Gastroesophageal sphincter (tissue), 4 donors: ENCODE measurements around the gene EEF2. TPM values are rescaled to one million over a fixed set of nuclear protein-coding genes. Genes with fewer than 3 reads are reported as not detected.
"Not testable (repeated sequence)": the region's sequence is repeated elsewhere in the genome, so short reads cannot be mapped to it uniquely, and the experiment has no call there.

Experiments
- ATAC-seq: fragments of 150-250 bp; one replicate; pipeline ENCODE4 v1.9.1; 2016; ENCODE audit warnings: mild to moderate bottlenecking, moderate library complexity
- H3K27ac ChIP-seq, 4 donors: fragments of 200-600 bp; sonication (generic) in 3 of 4; 1 replicate in 3 of 4; 2 replicates in 1 of 4; pipeline ENCODE4 v1.5.1; 2016 to 2019
- H3K27me3 ChIP-seq: fragments of 200-600 bp; sonication (generic); one replicate; pipeline ENCODE4 v1.5.1; 2019
- H3K36me3 ChIP-seq, 2 donors: fragments of 200-600 bp; sonication (generic); one replicate each; pipeline ENCODE4 v1.5.1; 2019; ENCODE audit warnings: control low read depth in 1 of 2
- H3K4me1 ChIP-seq, 3 donors: fragments of 200-600 bp; sonication (generic); 1 replicate in 2 of 3; 2 replicates in 1 of 3; pipeline ENCODE4 v1.5.1; 2016 to 2019; ENCODE audit warnings: control low read depth in 2 of 3
- H3K4me3 ChIP-seq, 2 donors: fragments of 200-600 bp; sonication (generic); one replicate each; pipeline ENCODE4 v1.5.1; 2019; ENCODE audit warnings: mild to moderate bottlenecking in 1 of 2, moderate library complexity in 1 of 2
- H3K9me3 ChIP-seq, 3 donors: fragments of 200-600 bp; sonication (generic); one replicate each; pipeline ENCODE4 v1.5.1; 2017 to 2019; ENCODE audit warnings: control low read depth in 2 of 3
- EP300 ChIP-seq: sonication (generic); formaldehyde crosslinking; IDR thresholded peaks from one replicate; pipeline ENCODE4 v1.6.1; 2017; ENCODE audit warnings: antibody characterized with exemption, mild to moderate bottlenecking
- POLR2A ChIP-seq, 2 donors: fragments of 450-650 bp; IDR thresholded peaks; one replicate each; pipeline ENCODE4 v1.6.1; 2017; ENCODE audit warnings: antibody characterized with exemption in 2 of 2, mild to moderate bottlenecking in 2 of 2, moderate library complexity in 1 of 2
- POLR2AphosphoS5 ChIP-seq: sonication (generic); formaldehyde crosslinking; IDR thresholded peaks from one replicate; pipeline ENCODE4 v1.6.1; 2017; ENCODE audit warnings: antibody characterized with exemption
- WGBS, 2 donors: methylation state at CpG; one replicate each; pipeline ENCODE4 v1.1.5; 2018; ENCODE audit warnings: low coverage in 1 of 2; 5-methylcytosine and 5-hydroxymethylcytosine counted together
- total RNA-seq, 4 donors: library from RNA; depleted of rRNA; stranded (reverse); fragments of >200 nt; gene quantifications; one replicate each; pipeline ENCODE4 v1.1.0, GENCODE V29; 2016
- TF ChIP-seq, protein P1 (sequence below), 4 experiments: fragments of 200-600 bp in 2 of 4; fragments of 450-650 bp in 2 of 4; sonication (generic) in 1 of 4; IDR thresholded peaks; one replicate each; pipeline ENCODE4 v1.5.1; 2017 to 2019; ENCODE audit warnings: antibody characterized with exemption in 4 of 4, mild to moderate bottlenecking in 2 of 4, moderate library complexity in 2 of 4

EEF2 gene
- total RNA-seq, 4 donors from 2014 or later: 2,212 to 2,463 (median 2,311) TPM

DNA sequence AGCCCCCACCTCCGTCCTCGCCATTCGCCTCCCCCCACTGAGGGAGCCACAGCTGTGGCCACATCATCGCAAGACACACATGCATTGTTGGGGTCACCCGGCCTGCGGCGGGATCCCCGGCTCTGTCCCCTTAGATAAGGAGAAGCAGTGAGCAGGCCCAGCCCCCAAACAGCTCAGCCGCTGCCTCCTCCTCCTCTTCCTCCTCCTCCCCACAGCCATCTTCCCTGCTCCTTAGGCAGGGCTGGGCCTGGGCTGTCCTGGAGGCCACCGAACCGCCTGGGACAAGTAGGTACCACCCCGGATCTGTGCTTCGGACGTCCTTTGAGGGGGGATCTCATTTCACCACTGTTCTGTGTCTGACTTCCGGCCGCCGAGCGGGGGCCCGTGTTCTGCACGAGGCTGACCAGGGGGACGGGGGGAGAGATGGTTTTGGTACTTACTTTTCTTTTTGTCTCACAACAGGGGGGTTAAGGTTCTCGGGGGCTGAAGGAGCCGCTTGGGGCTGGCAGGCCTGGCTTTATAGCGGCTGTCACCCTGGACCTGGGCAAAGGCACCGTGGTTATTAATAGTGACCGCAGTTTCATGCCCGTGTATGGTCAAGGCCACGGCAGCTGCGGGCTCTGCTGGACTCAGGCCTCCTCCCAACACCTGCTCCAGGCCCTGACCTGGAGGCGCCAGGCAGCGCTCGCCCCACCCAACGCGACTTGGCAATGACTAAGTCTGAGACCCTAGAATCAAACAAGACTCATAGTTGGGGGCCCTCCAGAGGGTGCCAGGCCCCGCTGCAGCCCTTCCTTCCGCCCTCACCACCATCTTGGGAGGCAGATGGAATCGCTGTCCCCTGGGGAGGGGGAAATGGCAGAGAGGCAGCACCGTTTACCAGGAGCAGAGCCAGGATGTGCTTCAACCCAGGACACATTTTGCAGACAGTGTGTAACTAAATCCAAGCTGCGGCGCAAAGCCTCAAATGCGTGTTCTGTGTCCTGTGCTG lies 34.1 kb downstream of the EEF2 start:
- Histone ChIP-seq H3K27me3 (no peaks in the 10 kb centered on the region), H3K27ac (peak overlapping the region; percentile 68 to 91 (median 87)), H3K36me3 (peaks cover 0 to 9% of the 10 kb centered on the region in 2 donors), H3K4me1 (peaks cover 0 to 71% (median 21%) of the 10 kb centered on the region in 3 donors), H3K4me3 (peak overlapping the region; percentile 4 to 41), H3K9me3 (no peaks in the 10 kb centered on the region)
- TF ChIP-seq EP300: no peak
- peak; percentile 45 for TF ChIP-seq POLR2AphosphoS5
- ATAC-seq: peak; percentile 83
- WGBS, 2 donors: 26 to 46% methylated on average over 4 to 16 of the region's 41 CpGs

DNA sequence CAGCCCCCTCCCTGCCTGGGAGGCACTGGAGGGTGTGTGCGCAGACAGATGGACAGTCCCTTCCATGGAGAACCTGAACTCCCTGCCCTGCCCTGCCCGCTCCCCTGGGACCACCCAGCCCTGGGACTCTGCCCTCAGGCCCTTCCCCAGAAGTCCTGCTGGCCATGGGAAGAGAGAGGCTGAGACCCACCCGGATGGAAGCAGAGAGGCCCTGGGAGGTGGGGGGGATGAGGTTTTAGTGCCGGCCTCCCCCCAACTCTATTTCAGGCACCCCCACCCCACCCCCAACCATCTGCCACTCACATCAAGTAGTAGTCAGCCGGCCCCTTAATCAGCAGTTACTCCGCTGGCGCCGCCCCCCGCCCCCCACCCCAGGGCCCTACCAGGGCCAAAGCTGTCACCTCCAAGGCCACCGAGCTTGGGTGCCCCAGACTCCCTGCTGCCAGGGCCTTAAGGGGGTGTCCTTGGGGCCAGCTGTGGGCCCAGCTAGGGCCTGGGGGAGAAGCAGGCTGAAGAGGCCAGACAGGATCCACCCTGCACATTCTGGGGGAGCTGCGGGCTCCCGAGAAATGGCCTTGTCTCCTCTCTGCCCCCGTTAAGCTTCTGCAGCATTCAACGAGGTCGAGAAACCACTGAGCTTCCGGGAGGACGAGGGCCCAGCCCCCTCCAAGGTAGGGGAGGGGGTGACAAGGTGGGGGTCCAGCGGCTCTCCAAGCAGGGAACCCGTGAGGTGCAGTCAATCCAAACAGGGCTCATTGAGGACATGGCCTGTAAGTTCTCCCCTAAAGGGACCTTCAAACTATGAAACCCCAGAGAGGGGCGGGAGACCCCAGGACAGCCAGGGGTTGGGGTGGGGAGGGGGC lies 35.0 kb downstream of the EEF2 start:
- no peaks in the 10 kb centered on the region for H3K27me3 ChIP-seq
- H3K4me1 ChIP-seq: peaks cover 0 to 62% (median 21%) of the 10 kb centered on the region in 3 donors
- ATAC-seq: no peak
- TF ChIP-seq, protein P1, sequence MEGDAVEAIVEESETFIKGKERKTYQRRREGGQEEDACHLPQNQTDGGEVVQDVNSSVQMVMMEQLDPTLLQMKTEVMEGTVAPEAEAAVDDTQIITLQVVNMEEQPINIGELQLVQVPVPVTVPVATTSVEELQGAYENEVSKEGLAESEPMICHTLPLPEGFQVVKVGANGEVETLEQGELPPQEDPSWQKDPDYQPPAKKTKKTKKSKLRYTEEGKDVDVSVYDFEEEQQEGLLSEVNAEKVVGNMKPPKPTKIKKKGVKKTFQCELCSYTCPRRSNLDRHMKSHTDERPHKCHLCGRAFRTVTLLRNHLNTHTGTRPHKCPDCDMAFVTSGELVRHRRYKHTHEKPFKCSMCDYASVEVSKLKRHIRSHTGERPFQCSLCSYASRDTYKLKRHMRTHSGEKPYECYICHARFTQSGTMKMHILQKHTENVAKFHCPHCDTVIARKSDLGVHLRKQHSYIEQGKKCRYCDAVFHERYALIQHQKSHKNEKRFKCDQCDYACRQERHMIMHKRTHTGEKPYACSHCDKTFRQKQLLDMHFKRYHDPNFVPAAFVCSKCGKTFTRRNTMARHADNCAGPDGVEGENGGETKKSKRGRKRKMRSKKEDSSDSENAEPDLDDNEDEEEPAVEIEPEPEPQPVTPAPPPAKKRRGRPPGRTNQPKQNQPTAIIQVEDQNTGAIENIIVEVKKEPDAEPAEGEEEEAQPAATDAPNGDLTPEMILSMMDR (IDR thresholded peaks at IDR 0.05): no peak
- TF ChIP-seq POLR2A (IDR thresholded peaks at IDR 0.05): no peak
- TF ChIP-seq POLR2AphosphoS5: no peak
- TF ChIP-seq EP300: no peak
- H3K9me3 ChIP-seq: no peaks in the 10 kb centered on the region
- WGBS, 2 donors: no CpG with 5 or more reads among the region's 20 CpGs
- H3K4me3 ChIP-seq: peak overlapping the region; percentile 4 to 41
- H3K27ac ChIP-seq: peak overlapping the region; percentile 68 to 91 (median 87)
- no peaks in the 10 kb centered on the region for H3K36me3 ChIP-seq

DNA sequence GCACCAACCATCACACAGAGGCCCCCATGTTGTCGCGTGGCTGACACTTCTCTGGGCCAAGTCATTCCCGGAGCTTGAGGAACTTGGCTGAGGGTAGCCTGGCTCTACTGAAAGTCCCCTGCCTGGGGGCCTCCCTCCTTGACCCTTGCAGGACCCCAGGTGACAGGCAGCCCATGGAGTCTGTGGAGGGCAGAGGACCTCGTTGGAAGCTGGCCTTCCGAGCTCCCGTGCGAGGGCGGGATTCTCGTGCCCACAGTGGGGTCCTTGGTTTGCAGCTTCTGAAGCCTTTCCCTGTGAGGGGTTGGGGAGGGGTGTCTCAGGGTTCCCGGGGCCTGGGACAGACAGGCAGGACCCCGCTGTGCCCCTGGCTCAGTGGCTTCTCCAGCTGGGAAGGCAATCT lies 36.0 kb downstream of the EEF2 start:
- Histone ChIP-seq H3K36me3 (no peaks in the 10 kb centered on the region), H3K27ac (peak overlapping the region in 3 of 4 donors; percentile 84 to 91 (median 90)), H3K27me3 (no peaks in the 10 kb centered on the region), H3K4me1 (peaks cover 0 to 52% (median 20%) of the 10 kb centered on the region in 3 donors), H3K9me3 (no peaks in the 10 kb centered on the region), H3K4me3 (no peak overlapping the region)
- ATAC-seq: no peak
- whole genome bisulfite sequencing, 2 donors: 100% methylated on average over 1 of the region's 11 CpGs; no CpG with 5 or more reads in 1 of the 2 donors
- TF ChIP-seq EP300: no peak
- no peak for TF ChIP-seq POLR2AphosphoS5
- TF ChIP-seq POLR2A (IDR thresholded peaks at IDR 0.05): no peak
- TF ChIP-seq, protein P1 (IDR thresholded peaks at IDR 0.05): no peak

DNA sequence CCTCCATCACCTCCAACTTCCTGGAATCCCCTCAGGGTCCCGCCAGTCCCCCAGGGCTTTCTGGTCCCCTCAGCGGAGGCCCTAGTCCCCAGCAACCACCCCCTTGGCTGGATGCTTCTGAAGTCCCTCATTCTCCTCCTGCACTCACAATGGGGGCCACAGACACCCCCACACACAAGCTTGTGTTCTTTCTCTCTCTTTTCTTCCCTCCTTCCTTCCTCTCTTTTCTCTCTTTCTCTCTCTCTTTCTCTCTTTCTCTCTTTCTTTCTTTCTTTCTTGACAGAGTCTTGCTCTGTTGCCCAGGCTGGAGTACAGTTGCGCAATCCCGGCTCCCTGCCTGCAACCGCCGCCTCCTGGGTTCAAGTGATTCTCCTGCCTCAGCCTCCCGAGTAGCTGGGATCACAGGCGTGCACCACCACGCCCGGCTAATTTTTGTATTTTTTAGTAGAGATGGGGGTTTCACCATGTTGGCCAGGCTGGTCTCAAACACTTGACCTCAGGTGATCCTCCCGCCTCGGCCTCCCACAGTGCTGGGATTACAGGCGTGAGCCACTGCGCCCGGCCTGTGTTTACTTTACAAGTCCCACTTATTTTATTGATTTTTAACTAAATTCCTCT lies 37.8 kb downstream of the EEF2 start:
- ATAC-seq, H3K4me3 ChIP-seq, H3K9me3 ChIP-seq, H3K27ac ChIP-seq, H3K27me3 ChIP-seq, H3K36me3 ChIP-seq: not testable (repeated sequence)
- 71 to 100% methylated on average over 2 to 7 of the region's 15 CpGs for WGBS, 2 donors
- peaks cover 0 to 34% (median 13%) of the 10 kb centered on the region in 3 donors for H3K4me1 ChIP-seq

DNA sequence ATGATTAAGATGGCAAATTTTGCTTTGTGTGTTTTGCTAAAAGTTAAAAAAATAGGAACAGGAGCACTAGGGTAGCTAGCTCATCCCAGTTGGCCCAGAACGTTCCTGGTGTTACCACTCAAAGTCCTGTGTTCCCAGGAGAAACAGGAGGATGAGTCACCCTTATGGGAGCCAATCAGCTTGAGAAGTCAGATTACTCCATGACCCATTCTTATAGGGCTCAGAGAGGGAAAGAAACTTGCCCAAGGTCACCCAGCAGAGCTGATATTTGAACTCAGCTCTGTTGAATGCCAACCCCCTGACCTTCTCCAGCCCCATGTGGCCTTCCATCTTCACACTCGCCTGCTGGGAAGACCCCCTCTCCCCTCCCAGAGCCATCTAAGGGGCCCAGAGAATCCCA lies 39.4 kb downstream of the EEF2 start:
- Histone ChIP-seq H3K4me1 (peaks cover 0 to 18% (median 5%) of the 10 kb centered on the region in 3 donors), H3K36me3 (no peaks in the 10 kb centered on the region), H3K4me3 (no peak overlapping the region), H3K27ac (peak overlapping the region in 1 of 4 donors; percentile 5), H3K27me3 (no peaks in the 10 kb centered on the region), H3K9me3 (no peaks in the 10 kb centered on the region)
- 7 to 29% methylated on average over 1 of the region's 2 CpGs for WGBS, 2 donors
- ATAC-seq: no peak
- TF ChIP-seq, protein P1 (IDR thresholded peaks at IDR 0.05): no peak
- TF ChIP-seq POLR2AphosphoS5 (no peak), POLR2A (IDR thresholded peaks at IDR 0.05) (no peak), EP300 (no peak)
